ENCODE results near the gene DAPK3.

DNA sequence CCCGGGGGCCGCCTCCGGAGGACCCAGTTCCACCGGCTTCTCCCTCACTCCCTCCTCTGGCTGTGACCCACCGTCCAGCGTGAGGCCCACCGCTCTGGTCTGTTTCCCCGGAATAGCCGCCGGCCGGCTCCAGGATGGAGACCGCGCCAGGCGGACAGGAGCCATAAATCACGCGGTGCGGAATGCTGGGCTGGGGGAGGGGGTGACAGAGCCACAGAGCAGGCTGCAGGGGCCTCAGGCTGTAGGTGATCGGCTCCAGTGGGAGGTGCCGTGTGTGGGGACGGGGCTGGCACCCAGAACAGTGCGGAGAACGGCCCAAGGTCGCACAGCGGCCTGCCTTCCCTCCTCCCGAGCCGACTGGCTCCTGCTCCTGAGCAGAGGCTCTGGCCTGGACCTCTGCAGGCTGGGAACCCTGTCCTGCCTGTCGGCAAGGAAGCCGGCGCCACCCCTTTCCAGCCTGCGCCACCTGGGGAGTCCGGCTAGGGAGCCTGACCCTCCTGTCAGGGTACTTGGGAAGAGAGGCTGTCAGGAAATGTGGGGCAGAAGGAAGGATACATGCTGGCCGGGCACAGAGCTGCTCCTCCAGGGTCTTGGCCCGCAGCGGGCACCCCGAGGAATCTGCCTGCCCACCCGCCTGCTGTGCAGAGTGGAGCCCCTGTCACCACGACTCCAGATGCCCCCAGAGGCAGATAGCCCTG lies 45.0 kb upstream of the DAPK3 start:
- TF ChIP-seq EZH2 (IDR thresholded peaks at IDR 0.05; ENCODE audit: insufficient read depth, poor library complexity, severe bottlenecking) (no peak), EZH2phosphoT487 (IDR thresholded peaks at IDR 0.05; ENCODE audit: insufficient read depth, low read depth) (no peak)
